Keratinocyte (primary cell): ENCODE measurements around the gene HIP1.

Experiments used
- EZH2 ChIP-seq: IDR thresholded peaks from one replicate; pipeline ENCODE4 v1.6.1; 2012; ENCODE audit warnings: inconsistent platforms, mild to moderate bottlenecking, low read length, moderate library complexity
- TF ChIP-seq, protein P1 (sequence below), 3 experiments: IDR thresholded peaks in 1 of 3; conservative IDR thresholded peaks in 1 of 3; optimal IDR thresholded peaks in 1 of 3; 2 replicates in 2 of 3; 3 replicates in 1 of 3; pipeline versions ENCODE3 to v1.5.1; 2011; ENCODE audit warnings: low read length in 3 of 3, mild to moderate bottlenecking in 3 of 3, moderate library complexity in 2 of 3, control low read depth in 1 of 3, inconsistent platforms in 1 of 3; ENCODE audit not compliant: insufficient read depth in 2 of 3; ENCODE audit errors: extremely low read depth in 1 of 3

DNA sequence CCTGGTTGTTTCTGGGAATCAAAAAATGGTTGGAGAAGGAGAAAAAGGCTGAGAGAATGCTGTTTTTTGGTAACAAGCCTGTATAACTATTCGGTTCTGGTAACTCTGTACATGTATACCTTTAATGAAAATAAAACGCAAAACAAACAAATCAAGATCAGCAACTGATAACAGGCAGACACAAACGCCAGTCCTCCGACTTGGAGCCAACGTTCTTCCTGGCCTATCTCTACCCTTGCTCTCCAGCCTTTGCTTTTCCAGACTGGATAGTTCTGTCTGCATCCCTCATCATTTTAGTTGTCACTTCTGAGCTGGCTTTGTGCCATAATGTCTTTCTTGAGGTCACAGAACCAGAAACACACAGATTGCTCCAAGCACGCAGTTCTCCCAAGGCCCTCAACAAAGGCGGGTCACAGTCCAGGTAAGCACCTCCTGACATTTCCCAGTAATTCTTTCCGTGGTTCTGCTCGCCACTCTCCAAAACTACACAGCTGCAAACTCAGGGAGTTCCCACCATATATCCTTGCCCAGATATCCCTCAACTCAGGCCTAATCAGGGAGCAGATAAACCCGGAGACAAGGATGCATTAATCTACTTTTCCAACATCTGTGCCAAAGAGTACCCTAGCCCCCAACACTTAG is 20.2 kb downstream of the HIP1 start:
- TF ChIP-seq, protein P1, sequence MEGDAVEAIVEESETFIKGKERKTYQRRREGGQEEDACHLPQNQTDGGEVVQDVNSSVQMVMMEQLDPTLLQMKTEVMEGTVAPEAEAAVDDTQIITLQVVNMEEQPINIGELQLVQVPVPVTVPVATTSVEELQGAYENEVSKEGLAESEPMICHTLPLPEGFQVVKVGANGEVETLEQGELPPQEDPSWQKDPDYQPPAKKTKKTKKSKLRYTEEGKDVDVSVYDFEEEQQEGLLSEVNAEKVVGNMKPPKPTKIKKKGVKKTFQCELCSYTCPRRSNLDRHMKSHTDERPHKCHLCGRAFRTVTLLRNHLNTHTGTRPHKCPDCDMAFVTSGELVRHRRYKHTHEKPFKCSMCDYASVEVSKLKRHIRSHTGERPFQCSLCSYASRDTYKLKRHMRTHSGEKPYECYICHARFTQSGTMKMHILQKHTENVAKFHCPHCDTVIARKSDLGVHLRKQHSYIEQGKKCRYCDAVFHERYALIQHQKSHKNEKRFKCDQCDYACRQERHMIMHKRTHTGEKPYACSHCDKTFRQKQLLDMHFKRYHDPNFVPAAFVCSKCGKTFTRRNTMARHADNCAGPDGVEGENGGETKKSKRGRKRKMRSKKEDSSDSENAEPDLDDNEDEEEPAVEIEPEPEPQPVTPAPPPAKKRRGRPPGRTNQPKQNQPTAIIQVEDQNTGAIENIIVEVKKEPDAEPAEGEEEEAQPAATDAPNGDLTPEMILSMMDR (optimal IDR thresholded peaks at IDR 0.05 in 1 of 3, IDR thresholded peaks at IDR 0.05 in 1 of 3, conservative IDR thresholded peaks at IDR 0.05 in 1 of 3; ENCODE audit: extremely low read depth in 1 of 3, insufficient read depth in 2 of 3, low read length in 3 of 3) = no peak
- TF ChIP-seq EZH2 = no peak
